NCI-H1048 (cell line): ENCODE results near the gene CLDN19.

Experiments
- DNase-seq: peaks from one replicate; lab custom pipeline; 2025; lab: John Stamatoyannopoulos, UW

The CLDN19 gene

GRCh38 chr1:42739753-42740700 is at the start of gene CLDN19:
TSS of gene CLDN19 (minus strand) at chr1:42740236. CDS start at chr1:42740063, 173 bp downstream.
- DNase-seq = no peak

GRCh38 chr1:42788021-42788420 is 48.0 kb upstream of the CLDN19 start:
- DNase-seq = no peak

GRCh38 chr1:42786097-42786496 is 46.1 kb upstream of the CLDN19 start:
- DNase-seq = no peak

GRCh38 chr1:42784946-42785693 is 45.1 kb upstream of the CLDN19 start, which contains the start of gene TMEM269:
TSS of gene TMEM269 (plus strand) at chr1:42784991. CDS start at chr1:42789894, 4,903 bp downstream.
- no peak for DNase-seq

- no peak for DNase-seq
Measured at GRCh38 chr1:42784547-42784945, 44.5 kb upstream of the CLDN19 start.

GRCh38 chr1:42783092-42783491 is 43.1 kb upstream of the CLDN19 start:
- no peak for DNase-seq

GRCh38 chr1:42780176-42780575 is 40.1 kb upstream of the CLDN19 start:
- DNase-seq = no peak

GRCh38 chr1:42779725-42780124 is 39.7 kb upstream of the CLDN19 start:
- no peak for DNase-seq

GRCh38 chr1:42777852-42778251 is 37.8 kb upstream of the CLDN19 start:
- no peak for DNase-seq

GRCh38 chr1:42776502-42776901 is 36.5 kb upstream of the CLDN19 start:
- no peak for DNase-seq

- DNase-seq = no peak
Measured at GRCh38 chr1:42774928-42775526, 35.0 kb upstream of the CLDN19 start.

- no peak for DNase-seq
Measured at GRCh38 chr1:42773420-42773819, 33.4 kb upstream of the CLDN19 start.

- DNase-seq = no peak
Measured at GRCh38 chr1:42769811-42770210, 29.8 kb upstream of the CLDN19 start.

- DNase-seq = no peak
Measured at GRCh38 chr1:42768172-42768571, 28.1 kb upstream of the CLDN19 start.

GRCh38 chr1:42767510-42768000 is 27.5 kb upstream of the CLDN19 start:
- DNase-seq = no peak

GRCh38 chr1:42766741-42767509 is 26.9 kb upstream of the CLDN19 start, which contains the start of the genes C1orf50 and P3H1:
TSS of gene C1orf50 (plus strand) at chr1:42767249. CDS start at chr1:42767312, 63 bp downstream.
TSS of gene P3H1 (minus strand) at chr1:42767028. CDS start at chr1:42766971, 57 bp downstream.
- peak; percentile 98 for DNase-seq

- DNase-seq = no peak
Measured at GRCh38 chr1:42765832-42766740, 26.1 kb upstream of the CLDN19 start.

GRCh38 chr1:42765269-42765668 is 25.2 kb upstream of the CLDN19 start:
- DNase-seq = no peak

- no peak for DNase-seq
Measured at GRCh38 chr1:42762269-42762668, 22.2 kb upstream of the CLDN19 start.

- DNase-seq = no peak
Measured at GRCh38 chr1:42761567-42761966, 21.5 kb upstream of the CLDN19 start.
